ENCODE data around the gene GRK5.
"Not testable (repeated sequence)": the region's sequence is repeated elsewhere in the genome, so short reads cannot be mapped to it uniquely, and the experiment has no call there.

GRK5 gene

GRCh38 chr10:119457966-119458766 is 250.8 kb downstream of the GRK5 start:
- H3K4me3 Mint-ChIP-seq: no peak overlapping the region

GRCh38 chr10:119459681-119460340 is 252.4 kb downstream of the GRK5 start:
- no peak overlapping the region for H3K4me3 Mint-ChIP-seq
- H3K27ac Mint-ChIP-seq: no peak overlapping the region
- peaks cover 12% of the 10 kb centered on the region for H3K9me3 Mint-ChIP-seq
- H3K27me3 Mint-ChIP-seq (ENCODE audit: low read depth): peaks cover 6% of the 10 kb centered on the region
- peaks cover 8% of the 10 kb centered on the region for H3K36me3 Mint-ChIP-seq (ENCODE audit: low read depth)
- H3K4me1 Mint-ChIP-seq (ENCODE audit: low read depth): peaks cover 5% of the 10 kb centered on the region

More at GRCh38 chr10:119457966-119458766, 250.8 kb downstream of the GRK5 start:
- Mint-ChIP-seq H3K27me3 (ENCODE audit: low read depth) (peaks cover 6% of the 10 kb centered on the region), H3K27ac (no peak overlapping the region), H3K36me3 (ENCODE audit: low read depth) (peaks cover 12% of the 10 kb centered on the region), H3K4me1 (ENCODE audit: low read depth) (peaks cover 5% of the 10 kb centered on the region), H3K9me3 (peaks cover 9% of the 10 kb centered on the region)

GRCh38 chr10:119460369-119461195 is 253.2 kb downstream of the GRK5 start:
- Mint-ChIP-seq H3K27ac (peak overlapping the region; percentile 36), H3K36me3 (ENCODE audit: low read depth) (peaks cover 8% of the 10 kb centered on the region), H3K4me3 (no peak overlapping the region), H3K27me3 (ENCODE audit: low read depth) (peaks cover 6% of the 10 kb centered on the region), H3K4me1 (ENCODE audit: low read depth) (peaks cover 5% of the 10 kb centered on the region), H3K9me3 (peaks cover 12% of the 10 kb centered on the region)

- Mint-ChIP-seq H3K27ac (no peak overlapping the region), H3K9me3 (peaks cover 12% of the 10 kb centered on the region), H3K4me3 (no peak overlapping the region), H3K27me3 (ENCODE audit: low read depth) (peaks cover 6% of the 10 kb centered on the region), H3K36me3 (ENCODE audit: low read depth) (peaks cover 8% of the 10 kb centered on the region), H3K4me1 (ENCODE audit: low read depth) (peaks cover 8% of the 10 kb centered on the region)
Observed at GRCh38 chr10:119461380-119461779, 254.0 kb downstream of the GRK5 start.

DNA sequence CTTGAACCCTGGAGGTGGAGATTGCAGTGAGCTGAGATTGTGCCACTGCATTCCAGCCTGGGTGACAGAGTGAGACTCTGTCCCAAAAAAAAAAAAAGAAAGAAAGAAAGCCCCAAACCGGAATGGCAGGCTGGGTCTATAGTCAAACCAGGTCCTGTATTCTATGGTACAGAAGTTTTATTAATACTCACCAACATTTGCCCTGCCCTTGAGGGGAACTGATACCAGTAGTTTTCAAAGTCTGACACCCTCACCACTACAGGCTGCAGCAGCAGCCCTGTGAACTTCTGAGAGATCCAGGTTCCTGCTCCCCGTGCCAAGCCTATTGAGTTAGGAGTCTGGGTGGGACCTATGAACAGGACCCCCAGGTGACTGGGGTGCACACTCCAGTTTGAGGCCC is 254.6 kb downstream of the GRK5 start:
- H3K9me3 Mint-ChIP-seq: peaks cover 12% of the 10 kb centered on the region
- peaks cover 6% of the 10 kb centered on the region for H3K27me3 Mint-ChIP-seq (ENCODE audit: low read depth)
- no peak overlapping the region for H3K4me3 Mint-ChIP-seq
- peaks cover 8% of the 10 kb centered on the region for H3K36me3 Mint-ChIP-seq (ENCODE audit: low read depth)
- peaks cover 13% of the 10 kb centered on the region for H3K4me1 Mint-ChIP-seq (ENCODE audit: low read depth)
- no peak overlapping the region for H3K27ac Mint-ChIP-seq

DNA sequence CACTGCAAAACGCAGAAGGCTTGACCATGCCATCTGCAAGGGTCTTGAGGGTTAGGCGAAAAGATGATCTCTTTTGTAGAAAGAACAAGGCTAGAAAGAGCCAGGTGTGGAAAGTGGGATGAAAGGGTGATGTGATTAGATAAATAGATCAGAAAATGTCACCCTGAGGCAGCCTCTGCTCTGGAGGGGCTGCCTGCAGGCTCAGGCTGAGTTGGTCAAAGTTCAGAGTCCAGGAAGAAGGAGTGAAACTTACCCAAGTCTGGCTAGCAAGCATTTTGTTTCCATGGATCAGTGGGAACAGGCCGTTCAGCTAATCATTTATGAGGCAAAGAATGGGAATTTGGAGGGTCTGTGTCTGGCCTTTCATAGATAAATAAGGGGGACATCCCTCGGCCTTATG is 255.4 kb downstream of the GRK5 start:
- no peak overlapping the region for H3K4me3 Mint-ChIP-seq
- no peak overlapping the region for H3K27ac Mint-ChIP-seq

DNA sequence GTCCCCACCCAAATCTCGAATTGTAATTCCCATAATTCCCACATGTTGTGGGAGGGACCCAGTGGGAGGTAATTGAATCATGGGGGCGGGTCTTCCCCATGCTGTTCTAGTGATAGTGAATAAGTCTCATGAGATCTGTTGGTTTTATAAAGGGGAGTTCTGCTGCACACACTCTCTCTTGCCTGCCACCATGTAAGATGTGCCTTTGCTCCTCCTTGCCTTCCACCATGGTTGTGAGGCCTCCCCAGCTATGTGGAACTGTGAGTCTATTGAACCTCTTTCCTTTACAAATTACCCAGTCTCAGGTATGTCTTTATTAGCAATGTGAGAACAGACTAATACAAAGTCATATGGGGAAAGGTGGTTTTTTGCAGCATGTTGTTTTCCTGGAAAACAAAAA is 255.8 kb downstream of the GRK5 start:
- H3K4me3 Mint-ChIP-seq; H3K27ac Mint-ChIP-seq; H3K36me3 Mint-ChIP-seq (ENCODE audit: low read depth); H3K27me3 Mint-ChIP-seq (ENCODE audit: low read depth): not testable (repeated sequence)
- H3K4me1 Mint-ChIP-seq (ENCODE audit: low read depth): peaks cover 14% of the 10 kb centered on the region
- H3K9me3 Mint-ChIP-seq: peaks cover 12% of the 10 kb centered on the region

More for the DNA sequence above, 255.4 kb downstream of the GRK5 start:
- peaks cover 6% of the 10 kb centered on the region for H3K27me3 Mint-ChIP-seq (ENCODE audit: low read depth)
- H3K4me1 Mint-ChIP-seq (ENCODE audit: low read depth): peaks cover 14% of the 10 kb centered on the region
- peaks cover 8% of the 10 kb centered on the region for H3K36me3 Mint-ChIP-seq (ENCODE audit: low read depth)
- H3K9me3 Mint-ChIP-seq: peaks cover 12% of the 10 kb centered on the region

DNA sequence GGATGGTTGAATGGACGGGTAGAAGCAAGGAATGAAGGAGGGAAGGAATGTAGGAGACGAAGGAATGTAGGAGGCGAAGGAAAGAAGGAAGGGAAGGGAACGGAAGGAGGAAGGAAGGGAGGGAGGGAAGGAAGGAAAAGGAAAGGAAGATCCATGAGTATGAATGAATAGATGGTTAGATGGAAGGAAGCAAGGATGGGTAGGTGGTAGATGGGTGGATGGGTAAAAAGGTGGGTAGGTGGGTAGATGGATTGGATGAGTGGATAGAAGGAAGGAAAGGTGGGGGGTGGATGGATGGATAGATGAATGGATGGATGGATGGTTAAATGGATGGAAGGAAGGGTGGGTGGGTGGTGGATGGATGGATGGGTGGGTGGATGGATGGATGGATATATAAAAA is 257.7 kb downstream of the GRK5 start:
- peaks cover 8% of the 10 kb centered on the region for H3K27me3 Mint-ChIP-seq (ENCODE audit: low read depth)

GRCh38 chr10:119466076-119466475 is 258.7 kb downstream of the GRK5 start:
- peaks cover 16% of the 10 kb centered on the region for H3K27me3 Mint-ChIP-seq (ENCODE audit: low read depth)
- H3K4me1 Mint-ChIP-seq (ENCODE audit: low read depth): peaks cover 12% of the 10 kb centered on the region
- no peak overlapping the region for H3K4me3 Mint-ChIP-seq
- no peak overlapping the region for H3K27ac Mint-ChIP-seq
- peaks cover 8% of the 10 kb centered on the region for H3K36me3 Mint-ChIP-seq (ENCODE audit: low read depth)
- peaks cover 12% of the 10 kb centered on the region for H3K9me3 Mint-ChIP-seq

More for the DNA sequence above, 257.7 kb downstream of the GRK5 start:
- Mint-ChIP-seq H3K36me3 (ENCODE audit: low read depth) (peaks cover 8% of the 10 kb centered on the region), H3K9me3 (peaks cover 12% of the 10 kb centered on the region), H3K4me3 (no peak overlapping the region), H3K27ac (no peak overlapping the region), H3K4me1 (ENCODE audit: low read depth) (peaks cover 14% of the 10 kb centered on the region)

GRCh38 chr10:119466655-119467054 is 259.3 kb downstream of the GRK5 start:
- Mint-ChIP-seq H3K27ac (no peak overlapping the region), H3K9me3 (peaks cover 12% of the 10 kb centered on the region), H3K4me3 (no peak overlapping the region)

DNA sequence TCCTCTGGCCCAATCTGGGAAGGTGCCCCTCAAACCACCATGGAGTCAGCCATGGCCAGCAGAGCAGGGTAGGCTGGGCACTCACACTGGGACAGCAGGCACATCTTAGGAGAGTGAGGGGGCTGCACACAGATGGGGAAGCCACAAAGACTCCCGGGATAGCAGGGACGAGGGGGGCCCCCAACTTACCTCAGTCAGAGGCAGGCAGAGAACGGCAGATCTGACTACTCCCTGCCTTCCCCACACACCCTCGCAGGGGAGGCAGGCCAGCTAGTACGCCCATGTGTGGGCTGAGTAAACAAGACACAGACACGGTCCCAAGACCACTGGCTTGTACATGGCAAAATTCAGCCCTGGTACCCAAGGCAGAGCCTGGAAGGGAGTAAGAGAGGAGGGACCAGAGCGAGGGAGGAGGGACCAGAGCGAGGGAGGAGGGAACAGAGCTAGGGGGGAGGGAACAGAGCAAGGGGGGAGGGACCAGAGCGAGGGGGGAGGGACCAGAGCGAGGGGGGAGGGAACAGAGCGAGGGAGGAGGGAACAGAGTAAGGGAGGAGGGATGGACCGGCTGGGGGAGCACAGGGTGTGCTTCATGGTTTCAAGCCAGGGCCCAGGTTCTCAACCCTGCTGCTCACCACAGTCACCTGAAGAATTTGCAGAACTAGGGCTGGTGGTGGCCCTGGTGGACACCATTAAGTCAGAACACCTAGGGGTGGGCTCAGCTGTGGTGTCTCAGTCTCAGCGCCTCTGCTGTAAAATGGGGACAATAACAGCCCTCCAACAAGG is 261.4 kb downstream of the GRK5 start:
- no peaks in the 10 kb centered on the region for H3K9me3 Mint-ChIP-seq
- H3K27me3 Mint-ChIP-seq (ENCODE audit: low read depth): peaks cover 15% of the 10 kb centered on the region
- no peak overlapping the region for H3K4me3 Mint-ChIP-seq
- H3K4me1 Mint-ChIP-seq (ENCODE audit: low read depth): peaks cover 9% of the 10 kb centered on the region
- no peaks in the 10 kb centered on the region for H3K36me3 Mint-ChIP-seq (ENCODE audit: low read depth)
- H3K27ac Mint-ChIP-seq: no peak overlapping the region

More at GRCh38 chr10:119466655-119467054, 259.3 kb downstream of the GRK5 start:
- Mint-ChIP-seq H3K27me3 (ENCODE audit: low read depth) (peaks cover 21% of the 10 kb centered on the region), H3K36me3 (ENCODE audit: low read depth) (peaks cover 8% of the 10 kb centered on the region), H3K4me1 (ENCODE audit: low read depth) (peaks cover 9% of the 10 kb centered on the region)

- Mint-ChIP-seq H3K27ac (no peak overlapping the region), H3K27me3 (ENCODE audit: low read depth) (peaks cover 15% of the 10 kb centered on the region), H3K36me3 (ENCODE audit: low read depth) (no peaks in the 10 kb centered on the region), H3K9me3 (peaks cover 3% of the 10 kb centered on the region), H3K4me3 (no peak overlapping the region), H3K4me1 (ENCODE audit: low read depth) (peaks cover 9% of the 10 kb centered on the region)
Observed at GRCh38 chr10:119469325-119469707, 261.9 kb downstream of the GRK5 start.

- H3K27ac Mint-ChIP-seq: no peak overlapping the region
- H3K4me1 Mint-ChIP-seq (ENCODE audit: low read depth): peaks cover 9% of the 10 kb centered on the region
- peaks cover 3% of the 10 kb centered on the region for H3K9me3 Mint-ChIP-seq
- H3K27me3 Mint-ChIP-seq (ENCODE audit: low read depth): peaks cover 15% of the 10 kb centered on the region
- no peaks in the 10 kb centered on the region for H3K36me3 Mint-ChIP-seq (ENCODE audit: low read depth)
- no peak overlapping the region for H3K4me3 Mint-ChIP-seq
Observed at GRCh38 chr10:119469846-119470245, 262.5 kb downstream of the GRK5 start.

Data from T-helper 1 cell treated with Interleukin-12 subunit alpha and Interleukin-12 subunit beta and Interleukin-4 antibody, amounts not matched to agents 30 μg/mL and 1 μg/mL, for 36 hours (primary cell).